ENCODE measurements around the gene PRDM2. TPM values are rescaled to one million over a fixed set of nuclear protein-coding genes. Genes with fewer than 3 reads are reported as not detected.

The PRDM2 gene
- total RNA-seq, 5 donors from 2014 or later (not counting 1 experiment from before 2014, with no cell fraction given), result 93.3 to 162 (median 99.4) TPM

GRCh38 chr1:13664451-13664850, 35.5 kb upstream of the PRDM2 start:
- POLR2A ChIA-PET, result no interaction called here
- peaks cover 0 to 10% (median 6%) of the 10 kb centered on the region in 3 donors for H3K4me1 Mint-ChIP-seq
- WGBS (ENCODE audit: insufficient coverage), result no CpG with 5 or more reads among the region's 1 CpG
- no peak overlapping the region for H3K27ac Mint-ChIP-seq
- H3K9me3 Mint-ChIP-seq, result peaks cover under 1% of the 10 kb centered on the region in 3 donors
- H3K4me3 Mint-ChIP-seq, result no peak overlapping the region
- H3K36me3 ChIP-seq (ENCODE audit: control insufficient read depth in 2 of 2, extremely low read depth in 1 of 2, insufficient read depth in 1 of 2, low read length in 1 of 2), result no peaks in the 10 kb centered on the region
- CTCF ChIA-PET, result interaction anchor here (0.6 to 1.1 kb wide), 2 partner anchors 29 to 100 kb away, joined by 3 to 10 read pairs; no protein-coding TSS in a partner anchor
- H3K27me3 Mint-ChIP-seq, result peaks cover under 1 to 4% of the 10 kb centered on the region in 2 donors
- H3K4me1 ChIP-seq (ENCODE audit: control insufficient read depth in 1 of 2, extremely low read depth in 1 of 2, insufficient read depth in 2 of 2, low read length in 2 of 2), result peaks cover 0 to 12% of the 10 kb centered on the region in 2 experiments
- no peak overlapping the region for H3K4me3 ChIP-seq (ENCODE audit: control insufficient read depth in 1 of 2, extremely low read depth in 1 of 2, low read length in 1 of 2)
- DNase-seq, result no peak
- peaks cover under 1% of the 10 kb centered on the region for H3K36me3 Mint-ChIP-seq
- H3K27ac ChIP-seq (ENCODE audit: low read length), result no peak overlapping the region
- H3K27me3 ChIP-seq (replicated peaks in 1 of 2; ENCODE audit: control insufficient read depth in 2 of 2, extremely low read depth in 1 of 2, insufficient read depth in 2 of 2, low read length in 1 of 2), result peaks cover 0 to 9% of the 10 kb centered on the region in 2 experiments
- no peak for ATAC-seq (replicated peaks in 1 of 4)
- no peaks in the 10 kb centered on the region for H3K9me3 ChIP-seq

DNA sequence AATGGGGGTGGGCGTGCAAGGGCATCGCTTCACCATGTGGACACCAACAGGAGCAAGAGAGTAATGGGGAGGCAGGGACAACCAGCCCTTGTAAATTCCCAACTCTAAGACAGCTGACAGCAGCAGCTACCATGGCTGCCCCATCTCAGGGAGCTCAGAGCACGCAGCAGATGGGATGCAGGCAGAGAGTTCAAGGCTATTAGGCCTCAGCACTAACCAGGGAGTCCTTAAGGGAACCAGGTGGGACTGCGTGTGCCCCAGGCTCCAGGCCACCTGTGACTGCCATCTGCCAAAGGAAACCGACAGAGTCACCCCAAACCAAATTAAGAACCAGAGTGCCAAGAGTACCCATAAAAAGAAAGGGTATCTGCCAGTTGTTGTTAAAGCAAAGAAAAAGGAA, 33.7 kb upstream of the PRDM2 start:
- H3K27ac ChIP-seq (ENCODE audit: low read length), result no peak overlapping the region
- 47% methylated on average over 3 of the region's 5 CpGs for WGBS (ENCODE audit: insufficient coverage)
- DNase-seq (no peak), ATAC-seq (replicated peaks in 1 of 4) (no peak)
- H3K4me1 ChIP-seq (ENCODE audit: control insufficient read depth in 1 of 2, extremely low read depth in 1 of 2, insufficient read depth in 2 of 2, low read length in 2 of 2), result peaks cover 0 to 12% of the 10 kb centered on the region in 2 experiments
- ChIA-PET CTCF (interaction anchor here in 1 of 2 donors (0.6 to 1.7 kb wide), 3 partner anchors 48 to 293 kb away, joined by 3 to 5 read pairs (median 4); no protein-coding TSS in a partner anchor), POLR2A (no interaction called here)
- H3K27me3 Mint-ChIP-seq, result peaks cover 0 to 4% of the 10 kb centered on the region in 2 donors
- no peaks in the 10 kb centered on the region for H3K9me3 ChIP-seq
- H3K36me3 Mint-ChIP-seq, result no peaks in the 10 kb centered on the region
- H3K4me1 Mint-ChIP-seq, result peaks cover 0 to 10% (median 6%) of the 10 kb centered on the region in 3 donors
- no peaks in the 10 kb centered on the region for H3K9me3 Mint-ChIP-seq
- no peak overlapping the region for H3K4me3 Mint-ChIP-seq
- H3K27me3 ChIP-seq (replicated peaks in 1 of 2; ENCODE audit: control insufficient read depth in 2 of 2, extremely low read depth in 1 of 2, insufficient read depth in 2 of 2, low read length in 1 of 2), result peaks cover 0 to 9% of the 10 kb centered on the region in 2 experiments
- H3K4me3 ChIP-seq (ENCODE audit: control insufficient read depth in 1 of 2, extremely low read depth in 1 of 2, low read length in 1 of 2), result no peak overlapping the region
- H3K36me3 ChIP-seq (ENCODE audit: control insufficient read depth in 2 of 2, extremely low read depth in 1 of 2, insufficient read depth in 1 of 2, low read length in 1 of 2), result no peaks in the 10 kb centered on the region
- no peak overlapping the region for H3K27ac Mint-ChIP-seq

DNA sequence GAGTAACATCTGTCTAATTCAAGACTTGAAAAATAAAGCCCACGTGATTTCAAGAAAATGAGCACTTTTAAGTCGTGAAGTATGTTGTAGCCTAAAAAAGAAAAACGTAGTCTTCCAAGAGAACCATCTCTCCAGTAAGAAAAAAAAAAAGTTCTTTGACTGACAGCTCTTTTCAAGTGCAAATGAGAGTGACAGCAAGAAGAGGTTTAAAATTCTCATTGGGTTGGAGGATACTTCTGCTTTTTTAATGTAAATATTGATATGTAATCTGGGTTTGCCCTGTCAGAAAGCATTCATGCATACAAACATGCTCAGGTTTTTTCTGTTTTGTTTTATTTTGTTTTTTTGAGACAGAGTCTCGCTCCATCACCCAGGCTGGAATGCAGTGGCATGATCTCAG, 32.3 kb upstream of the PRDM2 start:
- Mint-ChIP-seq H3K27ac (no peak overlapping the region), H3K27me3 (no peaks in the 10 kb centered on the region), H3K36me3 (no peaks in the 10 kb centered on the region), H3K4me1 (peaks cover 0 to 10% (median 6%) of the 10 kb centered on the region in 3 donors), H3K4me3 (no peak overlapping the region), H3K9me3 (no peaks in the 10 kb centered on the region)
- ChIA-PET POLR2A (no interaction called here), CTCF (interaction anchor here (0.6 to 1.9 kb wide), 4 partner anchors 11 to 98 kb away, joined by 3 to 7 read pairs (median 4); no protein-coding TSS in a partner anchor)
- Histone ChIP-seq H3K4me3 (ENCODE audit: control insufficient read depth in 1 of 2, extremely low read depth in 1 of 2, low read length in 1 of 2) (no peak overlapping the region), H3K27ac (ENCODE audit: low read length) (no peak overlapping the region), H3K4me1 (ENCODE audit: control insufficient read depth in 1 of 2, extremely low read depth in 1 of 2, insufficient read depth in 2 of 2, low read length in 2 of 2) (peaks cover 0 to 12% of the 10 kb centered on the region in 2 experiments), H3K9me3 (no peaks in the 10 kb centered on the region), H3K36me3 (ENCODE audit: control insufficient read depth in 2 of 2, extremely low read depth in 1 of 2, insufficient read depth in 1 of 2, low read length in 1 of 2) (no peaks in the 10 kb centered on the region), H3K27me3 (replicated peaks in 1 of 2; ENCODE audit: control insufficient read depth in 2 of 2, extremely low read depth in 1 of 2, insufficient read depth in 2 of 2, low read length in 1 of 2) (peaks cover 0 to 9% of the 10 kb centered on the region in 2 experiments)
- no CpG with 5 or more reads among the region's 4 CpGs for WGBS (ENCODE audit: insufficient coverage)
- no peak for ATAC-seq (replicated peaks in 1 of 4)
- DNase-seq, result no peak

- Histone ChIP-seq H3K4me3 (ENCODE audit: control insufficient read depth in 1 of 2, extremely low read depth in 1 of 2, low read length in 1 of 2) (no peak overlapping the region), H3K4me1 (ENCODE audit: control insufficient read depth in 1 of 2, extremely low read depth in 1 of 2, insufficient read depth in 2 of 2, low read length in 2 of 2) (no peaks in the 10 kb centered on the region), H3K36me3 (ENCODE audit: control insufficient read depth in 2 of 2, extremely low read depth in 1 of 2, insufficient read depth in 1 of 2, low read length in 1 of 2) (no peaks in the 10 kb centered on the region), H3K27me3 (replicated peaks in 1 of 2; ENCODE audit: control insufficient read depth in 2 of 2, extremely low read depth in 1 of 2, insufficient read depth in 2 of 2, low read length in 1 of 2) (peaks cover 0 to 7% of the 10 kb centered on the region in 2 experiments), H3K27ac (ENCODE audit: low read length) (no peak overlapping the region), H3K9me3 (no peaks in the 10 kb centered on the region)
- no peaks in the 10 kb centered on the region for H3K9me3 Mint-ChIP-seq
- ChIA-PET POLR2A (no interaction called here), CTCF (interaction anchor here in 1 of 2 donors (0.6 to 1.6 kb wide), 2 partner anchors 10 to 12 kb away, joined by 5 read pairs; no protein-coding TSS in a partner anchor)
- no peak overlapping the region for H3K4me3 Mint-ChIP-seq
- no peak overlapping the region for H3K27ac Mint-ChIP-seq
- no peak for ATAC-seq (replicated peaks in 1 of 4)
- DNase-seq, result no peak
- WGBS (ENCODE audit: insufficient coverage), result no CpG with 5 or more reads among the region's 5 CpGs
- peaks cover 6 to 10% of the 10 kb centered on the region in 2 donors for H3K27me3 Mint-ChIP-seq
- no peaks in the 10 kb centered on the region for H3K36me3 Mint-ChIP-seq
- no peaks in the 10 kb centered on the region for H3K4me1 Mint-ChIP-seq
These were observed 25.6 kb upstream of the PRDM2 start for GRCh38 chr1:13674377-13674776.

DNA sequence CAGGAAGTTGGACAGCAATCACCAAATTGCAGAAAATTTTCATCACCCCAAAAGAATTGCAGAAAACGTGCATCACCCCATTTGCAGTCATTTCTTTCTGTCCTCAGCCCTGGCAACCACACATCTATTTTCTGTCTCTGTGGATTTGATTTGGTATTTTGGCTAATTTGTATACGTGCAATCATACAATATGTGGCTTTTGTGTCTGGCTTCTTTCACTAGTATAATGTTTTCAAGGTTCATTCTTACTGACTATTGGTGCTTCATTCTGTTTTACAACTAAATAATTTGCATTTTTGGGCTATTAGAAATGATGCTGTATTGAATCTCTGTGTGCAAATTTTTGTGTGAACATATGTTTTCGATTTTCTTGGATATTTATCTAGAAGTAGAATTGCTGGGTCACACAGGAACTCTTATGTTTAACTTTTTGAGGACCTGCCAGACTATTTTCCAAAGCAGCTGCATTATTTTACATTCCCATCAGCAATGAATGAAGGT, 24.8 kb upstream of the PRDM2 start:
- ChIA-PET POLR2A (no interaction called here), CTCF (no interaction called here)
- Mint-ChIP-seq H3K27ac (no peak overlapping the region), H3K9me3 (no peaks in the 10 kb centered on the region), H3K4me3 (no peak overlapping the region), H3K36me3 (no peaks in the 10 kb centered on the region), H3K4me1 (no peaks in the 10 kb centered on the region), H3K27me3 (peaks cover 11 to 15% of the 10 kb centered on the region in 2 donors)
- Histone ChIP-seq H3K4me1 (ENCODE audit: control insufficient read depth in 1 of 2, extremely low read depth in 1 of 2, insufficient read depth in 2 of 2, low read length in 2 of 2) (no peaks in the 10 kb centered on the region), H3K27ac (ENCODE audit: low read length) (no peak overlapping the region), H3K36me3 (ENCODE audit: control insufficient read depth in 2 of 2, extremely low read depth in 1 of 2, insufficient read depth in 1 of 2, low read length in 1 of 2) (no peaks in the 10 kb centered on the region), H3K4me3 (ENCODE audit: control insufficient read depth in 1 of 2, extremely low read depth in 1 of 2, low read length in 1 of 2) (no peak overlapping the region), H3K9me3 (no peaks in the 10 kb centered on the region), H3K27me3 (replicated peaks in 1 of 2; ENCODE audit: control insufficient read depth in 2 of 2, extremely low read depth in 1 of 2, insufficient read depth in 2 of 2, low read length in 1 of 2) (peaks cover 0 to 9% of the 10 kb centered on the region in 2 experiments)
- ATAC-seq (replicated peaks in 1 of 4), result no peak
- WGBS (ENCODE audit: insufficient coverage), result no CpG with 5 or more reads among the region's 3 CpGs
- no peak for DNase-seq

GRCh38 chr1:13677896-13678295, 22.1 kb upstream of the PRDM2 start:
- Histone ChIP-seq H3K4me1 (ENCODE audit: control insufficient read depth in 1 of 2, extremely low read depth in 1 of 2, insufficient read depth in 2 of 2, low read length in 2 of 2) (no peaks in the 10 kb centered on the region), H3K27me3 (replicated peaks in 1 of 2; ENCODE audit: control insufficient read depth in 2 of 2, extremely low read depth in 1 of 2, insufficient read depth in 2 of 2, low read length in 1 of 2) (peaks cover 0 to 11% of the 10 kb centered on the region in 2 experiments), H3K27ac (ENCODE audit: low read length) (no peak overlapping the region), H3K4me3 (ENCODE audit: control insufficient read depth in 1 of 2, extremely low read depth in 1 of 2, low read length in 1 of 2) (no peak overlapping the region), H3K36me3 (ENCODE audit: control insufficient read depth in 2 of 2, extremely low read depth in 1 of 2, insufficient read depth in 1 of 2, low read length in 1 of 2) (no peaks in the 10 kb centered on the region), H3K9me3 (no peaks in the 10 kb centered on the region)
- Mint-ChIP-seq H3K36me3 (no peaks in the 10 kb centered on the region), H3K4me3 (no peak overlapping the region), H3K27ac (no peak overlapping the region), H3K9me3 (no peaks in the 10 kb centered on the region), H3K27me3 (peaks cover 11 to 18% of the 10 kb centered on the region in 2 donors), H3K4me1 (no peaks in the 10 kb centered on the region)
- ATAC-seq (replicated peaks in 1 of 4) (no peak), DNase-seq (no peak)
- ChIA-PET POLR2A (no interaction called here), CTCF (no interaction called here)
- WGBS (ENCODE audit: insufficient coverage), result no CpG with 5 or more reads among the region's 1 CpG
